Activated T-cell treated with anti-CD3 and anti-CD28 coated beads, Interleukin-2, amount 50 U/mL, for 4 hours (primary cell): Measurements from ENCODE around the gene FYN. TPM values are rescaled to one million over a fixed set of nuclear protein-coding genes. Genes with fewer than 3 reads are reported as not detected.
A peak's percentile ranks its signal among the peaks of the same experiment; 100 is the strongest.

Experiments
- ATAC-seq, 2 donors: fragments of 200-7000 bp; cut with Tn5 transposase; one replicate each; pipeline ENCODE4 v1.10.0; 2021
- DNase-seq: peaks from one replicate; pipeline ENCODE4 v3.0.0-alpha.2; 2020
- H3K27me3 Mint-ChIP-seq: one replicate; pipeline ENCODE4 v1.8.0; 2021; ENCODE audit warnings: low read depth, mixed read lengths
- H3K36me3 Mint-ChIP-seq: one replicate; pipeline ENCODE4 v1.8.0; 2022; ENCODE audit warnings: mixed read lengths; ENCODE audit not compliant: insufficient read depth
- H3K4me1 Mint-ChIP-seq: one replicate; pipeline ENCODE4 v1.8.0; 2021; ENCODE audit warnings: low read depth, mixed read lengths
- H3K4me3 Mint-ChIP-seq: one replicate; pipeline ENCODE4 v1.8.0; 2021; ENCODE audit warnings: mild to moderate bottlenecking, moderate library complexity, mixed read lengths
- H3K9me3 Mint-ChIP-seq: one replicate; pipeline ENCODE4 v1.8.0; 2021; ENCODE audit warnings: mixed read lengths
- total RNA-seq, 3 donors: library from RNA; stranded (reverse); gene quantifications; one replicate each; pipeline ENCODE4 v1.2.1, GENCODE V29; 2021

The FYN gene
- total RNA-seq, 3 donors from 2014 or later = 481 to 505 (median 485) TPM

DNA sequence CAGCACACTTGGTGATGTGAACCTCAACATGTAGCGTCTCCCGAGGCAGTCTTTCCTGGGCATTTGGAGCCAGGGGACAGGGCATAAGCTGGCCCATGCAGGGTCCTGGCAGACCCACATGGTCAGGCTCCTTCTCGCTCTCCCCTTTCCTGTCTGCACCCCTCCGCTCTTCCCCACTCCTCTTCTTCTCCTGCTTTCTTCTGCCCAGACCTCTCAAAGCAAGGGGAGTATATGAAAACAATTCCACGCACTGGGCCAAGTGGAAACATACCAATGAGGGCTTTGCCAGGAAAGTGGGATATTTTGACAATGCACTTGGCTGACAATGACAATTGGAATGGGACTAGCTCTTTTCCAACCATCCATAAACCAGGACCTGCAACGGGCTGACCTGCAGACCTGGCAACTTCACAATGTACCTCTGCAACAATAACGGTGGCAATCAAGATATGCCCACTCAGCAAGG lies 208.7 kb downstream of the FYN start:
- no peak for DNase-seq
- ATAC-seq = no peak
- Mint-ChIP-seq H3K27me3 (no peaks in the 10 kb centered on the region), H3K4me3 (no peak overlapping the region), H3K36me3 (peaks cover 53% of the 10 kb centered on the region), H3K4me1 (no peaks in the 10 kb centered on the region), H3K9me3 (no peaks in the 10 kb centered on the region)

- DNase-seq (no peak), ATAC-seq (no peak)
- Mint-ChIP-seq H3K4me3 (no peak overlapping the region), H3K27me3 (no peaks in the 10 kb centered on the region), H3K9me3 (no peaks in the 10 kb centered on the region), H3K36me3 (peaks cover 52% of the 10 kb centered on the region), H3K4me1 (no peaks in the 10 kb centered on the region)
Observed at GRCh38 chr6:111663692-111664564, 209.3 kb downstream of the FYN start.

DNA sequence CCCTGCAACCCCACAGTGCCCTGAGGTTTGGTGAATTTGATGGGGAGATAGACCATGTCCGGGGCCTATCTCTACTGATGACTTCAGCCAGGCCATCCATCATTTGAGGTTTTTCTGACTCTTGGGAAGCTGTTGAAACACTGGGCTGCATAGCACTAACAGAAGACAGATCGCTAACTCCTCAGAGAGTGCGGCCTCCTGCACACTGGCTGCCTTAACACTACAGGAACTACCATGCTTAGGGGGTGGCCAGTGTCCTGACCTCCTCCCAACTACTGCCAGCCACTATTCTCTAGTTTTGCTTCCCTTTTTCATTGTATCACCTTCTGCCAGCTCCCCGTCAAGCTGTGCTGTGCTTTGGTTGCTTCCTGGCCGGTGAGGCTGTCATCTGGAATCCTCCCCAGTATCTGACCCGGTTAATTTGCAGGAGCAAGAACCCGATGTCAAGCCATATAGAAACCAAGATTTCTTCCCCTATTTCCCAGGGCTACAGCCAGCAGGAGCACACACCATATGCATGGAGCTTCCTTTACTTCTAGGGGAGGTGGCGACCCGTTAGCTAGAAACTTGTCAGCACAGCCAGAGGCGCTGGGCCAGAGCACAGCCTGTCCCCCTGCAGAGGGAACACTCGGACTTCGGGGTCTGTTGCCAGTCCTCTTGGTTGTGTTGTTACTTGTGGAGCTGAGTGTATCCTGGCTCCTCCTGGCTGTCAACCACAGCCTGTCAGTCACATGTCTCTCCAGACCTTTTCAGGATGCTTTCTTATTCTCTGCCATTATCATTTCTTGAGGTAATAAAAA lies 210.3 kb downstream of the FYN start:
- peaks cover 43% of the 10 kb centered on the region for H3K36me3 Mint-ChIP-seq
- no peak overlapping the region for H3K4me3 Mint-ChIP-seq
- DNase-seq (no peak), ATAC-seq (no peak)
- no peaks in the 10 kb centered on the region for H3K27me3 Mint-ChIP-seq
- no peaks in the 10 kb centered on the region for H3K9me3 Mint-ChIP-seq
- no peaks in the 10 kb centered on the region for H3K4me1 Mint-ChIP-seq

GRCh38 chr6:111662072-111662793 lies 211.0 kb downstream of the FYN start:
- no peak for ATAC-seq
- H3K36me3 Mint-ChIP-seq = peaks cover 38% of the 10 kb centered on the region
- H3K4me3 Mint-ChIP-seq = no peak overlapping the region
- no peak for DNase-seq
- H3K9me3 Mint-ChIP-seq = no peaks in the 10 kb centered on the region
- H3K4me1 Mint-ChIP-seq = no peaks in the 10 kb centered on the region
- H3K27me3 Mint-ChIP-seq = no peaks in the 10 kb centered on the region

GRCh38 chr6:111661541-111662061 lies 211.7 kb downstream of the FYN start:
- ATAC-seq (peak in 1 of 2 donors; percentile 11), DNase-seq (no peak)
- Mint-ChIP-seq H3K36me3 (peaks cover 34% of the 10 kb centered on the region), H3K27me3 (no peaks in the 10 kb centered on the region), H3K4me1 (no peaks in the 10 kb centered on the region), H3K9me3 (no peaks in the 10 kb centered on the region), H3K4me3 (no peak overlapping the region)

GRCh38 chr6:111660531-111660930 lies 212.7 kb downstream of the FYN start:
- DNase-seq (no peak), ATAC-seq (no peak)
- Mint-ChIP-seq H3K36me3 (peaks cover 40% of the 10 kb centered on the region), H3K27me3 (no peaks in the 10 kb centered on the region), H3K9me3 (no peaks in the 10 kb centered on the region), H3K4me3 (no peak overlapping the region), H3K4me1 (no peaks in the 10 kb centered on the region)

DNA sequence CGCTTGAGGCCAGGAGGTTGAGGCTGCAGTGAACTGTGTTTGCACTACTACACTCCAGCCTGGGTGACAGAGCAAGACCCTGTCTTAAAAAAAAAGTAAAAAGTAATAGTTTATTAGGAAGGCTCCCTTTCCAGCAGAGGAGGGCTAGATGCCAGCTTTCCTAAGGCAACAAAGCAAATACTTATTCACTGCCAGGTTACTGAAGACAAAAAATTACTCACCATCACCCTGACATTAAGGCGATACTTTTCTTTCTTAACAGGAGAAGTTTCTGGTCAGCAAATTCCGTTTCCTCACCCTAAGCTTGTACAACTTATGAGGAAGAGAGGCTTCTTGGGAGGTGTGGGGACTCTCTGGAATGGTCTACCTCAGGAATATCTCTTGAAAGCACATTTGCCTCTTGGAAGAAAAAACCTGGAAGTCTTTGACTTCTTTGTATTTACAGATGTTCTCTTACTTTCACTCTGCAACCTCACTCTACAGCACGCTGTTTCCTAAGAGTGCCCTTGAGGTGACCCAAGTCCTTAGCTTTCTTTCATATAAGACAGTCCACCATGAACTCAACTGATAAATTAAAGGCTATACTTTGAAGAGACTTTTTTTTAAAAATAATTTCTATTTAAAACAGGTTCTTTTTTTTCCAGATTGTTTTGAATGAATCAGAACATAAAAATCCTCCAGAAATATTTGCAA lies 214.6 kb downstream of the FYN start:
- no peaks in the 10 kb centered on the region for H3K27me3 Mint-ChIP-seq
- no peak for ATAC-seq
- no peak overlapping the region for H3K4me3 Mint-ChIP-seq
- H3K9me3 Mint-ChIP-seq = no peaks in the 10 kb centered on the region
- DNase-seq = no peak
- peaks cover 35% of the 10 kb centered on the region for H3K36me3 Mint-ChIP-seq
- no peaks in the 10 kb centered on the region for H3K4me1 Mint-ChIP-seq

- Mint-ChIP-seq H3K4me1 (no peaks in the 10 kb centered on the region), H3K36me3 (peaks cover 36% of the 10 kb centered on the region), H3K27me3 (no peaks in the 10 kb centered on the region), H3K4me3 (no peak overlapping the region), H3K9me3 (no peaks in the 10 kb centered on the region)
- no peak for ATAC-seq
- no peak for DNase-seq
Observed at GRCh38 chr6:111657146-111657545, 216.1 kb downstream of the FYN start.

DNA sequence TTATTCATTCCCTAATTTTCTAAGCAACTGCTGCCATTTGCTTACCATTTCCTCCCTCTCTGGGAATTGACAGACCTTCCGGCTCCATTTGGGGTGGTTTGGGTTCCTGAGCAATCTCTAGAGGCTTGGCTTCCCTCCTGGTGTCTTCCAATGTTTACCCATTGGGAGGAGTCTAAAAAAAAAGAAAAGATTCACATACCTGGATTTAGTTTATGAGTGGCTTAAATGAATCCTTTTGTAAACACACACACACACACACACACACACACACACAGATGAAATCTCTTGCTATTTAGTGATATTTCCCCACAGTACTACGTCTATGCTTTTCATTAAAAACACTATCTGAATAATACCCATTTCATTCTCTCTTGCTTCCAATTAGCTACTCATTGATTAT lies 219.3 kb downstream of the FYN start:
- Mint-ChIP-seq H3K4me3 (no peak overlapping the region), H3K36me3 (peaks cover 36% of the 10 kb centered on the region), H3K9me3 (no peaks in the 10 kb centered on the region), H3K27me3 (no peaks in the 10 kb centered on the region), H3K4me1 (no peaks in the 10 kb centered on the region)
- no peak for DNase-seq
- ATAC-seq = no peak

DNA sequence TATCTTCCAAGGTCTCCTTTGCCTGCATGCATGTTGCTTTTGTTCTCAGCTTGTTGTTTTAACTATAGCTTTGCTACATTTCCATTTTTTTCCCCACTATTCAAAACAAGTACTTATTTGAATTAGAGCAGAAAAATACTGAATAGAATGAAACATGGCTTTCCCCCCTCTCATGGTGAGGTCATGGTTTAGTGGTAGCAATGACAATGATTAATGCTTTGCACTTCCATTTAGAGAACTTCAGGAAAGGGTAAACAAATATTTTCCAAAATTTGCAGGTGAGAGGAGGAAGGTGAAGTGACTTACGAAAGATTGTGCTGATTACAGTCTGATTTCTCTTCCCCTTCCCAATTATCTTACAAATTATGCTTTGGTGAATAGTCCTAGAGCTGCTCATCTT lies 219.8 kb downstream of the FYN start:
- Mint-ChIP-seq H3K36me3 (peaks cover 37% of the 10 kb centered on the region), H3K4me3 (no peak overlapping the region), H3K27me3 (no peaks in the 10 kb centered on the region), H3K9me3 (no peaks in the 10 kb centered on the region), H3K4me1 (no peaks in the 10 kb centered on the region)
- DNase-seq (no peak), ATAC-seq (no peak)

DNA sequence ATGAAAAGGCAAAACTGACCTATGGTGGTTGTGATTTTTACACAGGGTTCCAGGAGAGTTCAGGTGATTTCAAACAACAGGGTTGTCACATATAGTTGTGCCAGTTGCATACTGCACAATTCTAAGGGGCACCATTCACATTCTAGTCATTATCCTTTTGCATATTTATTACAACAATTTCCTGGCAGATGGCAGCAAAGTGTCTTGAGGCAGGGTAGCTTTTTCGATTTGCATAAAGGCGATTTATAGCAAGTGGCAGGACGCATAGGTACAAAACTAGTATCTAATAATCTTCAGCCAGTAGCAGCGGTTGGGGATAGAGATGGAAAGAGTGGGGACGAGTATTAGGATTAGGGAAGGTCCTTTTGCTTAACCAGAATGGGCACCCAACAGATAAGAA lies 221.1 kb downstream of the FYN start:
- Mint-ChIP-seq H3K27me3 (no peaks in the 10 kb centered on the region), H3K9me3 (no peaks in the 10 kb centered on the region), H3K4me3 (no peak overlapping the region), H3K4me1 (no peaks in the 10 kb centered on the region), H3K36me3 (peaks cover 41% of the 10 kb centered on the region)
- no peak for DNase-seq
- no peak for ATAC-seq

- Mint-ChIP-seq H3K9me3 (no peaks in the 10 kb centered on the region), H3K4me3 (no peak overlapping the region), H3K36me3 (peaks cover 39% of the 10 kb centered on the region), H3K27me3 (no peaks in the 10 kb centered on the region), H3K4me1 (no peaks in the 10 kb centered on the region)
- no peak for ATAC-seq
- no peak for DNase-seq
Observed at GRCh38 chr6:111651185-111652034, 221.8 kb downstream of the FYN start.

DNA sequence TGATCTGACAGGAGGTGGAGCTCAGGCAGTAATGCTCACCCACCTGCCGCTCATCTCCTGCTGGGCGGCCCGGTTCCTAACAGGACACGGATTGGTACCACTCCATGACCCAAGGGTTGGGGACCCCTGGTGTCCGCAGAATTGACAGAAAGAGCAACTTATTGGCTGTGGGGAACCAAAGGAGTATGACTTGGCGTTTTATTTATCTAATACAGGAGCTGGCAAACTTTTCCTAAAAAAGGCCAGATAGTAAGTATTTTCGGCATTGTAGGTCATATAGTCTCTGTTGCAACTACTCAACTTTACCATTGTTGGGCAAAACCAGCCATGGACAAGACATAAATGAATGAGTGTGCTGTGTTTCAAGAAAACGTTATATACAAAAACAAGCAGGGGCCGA lies 223.2 kb downstream of the FYN start:
- Mint-ChIP-seq H3K9me3 (no peaks in the 10 kb centered on the region), H3K27me3 (no peaks in the 10 kb centered on the region), H3K4me1 (no peaks in the 10 kb centered on the region), H3K36me3 (peaks cover 29% of the 10 kb centered on the region), H3K4me3 (no peak overlapping the region)
- ATAC-seq = no peak
- no peak for DNase-seq
